Measurements from ENCODE around the gene HBEGF.

DNA sequence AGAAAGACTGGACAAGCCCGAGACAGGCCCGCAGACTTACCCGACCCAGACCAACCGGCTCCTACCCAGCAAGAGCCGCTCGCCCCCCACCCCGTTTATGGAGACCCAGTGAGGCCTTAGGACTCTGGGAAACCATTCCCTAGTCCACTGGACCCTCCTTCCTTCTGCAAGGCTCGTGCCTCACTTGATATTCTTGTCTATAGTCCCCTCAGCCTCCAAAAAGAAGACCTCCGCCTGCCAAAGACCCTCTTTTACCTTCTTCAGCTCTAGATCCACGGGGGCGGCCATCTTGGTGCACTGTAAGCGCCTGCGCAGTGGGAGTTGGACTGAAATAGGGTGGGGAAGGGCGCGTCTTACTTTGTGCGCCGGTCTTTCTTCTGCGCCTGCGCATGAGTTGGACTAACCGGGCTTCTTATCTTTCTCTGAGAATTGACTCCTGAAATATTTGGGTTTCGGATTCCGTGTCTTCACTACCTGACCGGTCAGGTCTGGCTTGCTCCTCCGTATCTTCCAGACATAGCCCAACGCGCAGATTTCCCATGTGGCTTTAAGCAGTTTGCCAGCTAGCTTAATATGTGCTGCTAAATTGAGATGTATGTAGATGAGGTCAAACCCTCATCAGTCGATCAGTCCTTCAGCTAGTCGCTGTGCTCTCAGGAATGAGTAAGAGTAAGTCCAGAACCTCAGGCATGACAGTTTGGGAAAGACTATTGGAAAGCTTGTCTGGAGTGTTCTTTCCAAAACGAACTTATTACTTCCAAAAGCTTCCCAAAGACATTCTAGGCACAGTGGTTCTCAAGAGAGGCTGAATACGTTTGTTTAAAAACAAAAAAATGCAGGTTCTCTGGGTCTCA is 43.4 kb downstream of the HBEGF start, which contains the start of gene PFDN1:
- TF ChIP-seq, protein P1, sequence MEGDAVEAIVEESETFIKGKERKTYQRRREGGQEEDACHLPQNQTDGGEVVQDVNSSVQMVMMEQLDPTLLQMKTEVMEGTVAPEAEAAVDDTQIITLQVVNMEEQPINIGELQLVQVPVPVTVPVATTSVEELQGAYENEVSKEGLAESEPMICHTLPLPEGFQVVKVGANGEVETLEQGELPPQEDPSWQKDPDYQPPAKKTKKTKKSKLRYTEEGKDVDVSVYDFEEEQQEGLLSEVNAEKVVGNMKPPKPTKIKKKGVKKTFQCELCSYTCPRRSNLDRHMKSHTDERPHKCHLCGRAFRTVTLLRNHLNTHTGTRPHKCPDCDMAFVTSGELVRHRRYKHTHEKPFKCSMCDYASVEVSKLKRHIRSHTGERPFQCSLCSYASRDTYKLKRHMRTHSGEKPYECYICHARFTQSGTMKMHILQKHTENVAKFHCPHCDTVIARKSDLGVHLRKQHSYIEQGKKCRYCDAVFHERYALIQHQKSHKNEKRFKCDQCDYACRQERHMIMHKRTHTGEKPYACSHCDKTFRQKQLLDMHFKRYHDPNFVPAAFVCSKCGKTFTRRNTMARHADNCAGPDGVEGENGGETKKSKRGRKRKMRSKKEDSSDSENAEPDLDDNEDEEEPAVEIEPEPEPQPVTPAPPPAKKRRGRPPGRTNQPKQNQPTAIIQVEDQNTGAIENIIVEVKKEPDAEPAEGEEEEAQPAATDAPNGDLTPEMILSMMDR (IDR thresholded peaks at IDR 0.05), result no peak
- TF ChIP-seq POLR2A (IDR thresholded peaks at IDR 0.05), result peak in 1 of 2 donors; percentile 54
